Stimulated activated CD8-positive, alpha-beta memory T cell treated with anti-CD3 and anti-CD28 coated beads, Interleukin-15, amount 100 ng/mL, for 24 hours (primary cell): ENCODE data around the gene MAP10.

Experiments used
- DNase-seq: peaks from one replicate; pipeline ENCODE4 v3.0.0-alpha.2; 2020; ENCODE audit warnings: low read depth

MAP10 gene

DNA sequence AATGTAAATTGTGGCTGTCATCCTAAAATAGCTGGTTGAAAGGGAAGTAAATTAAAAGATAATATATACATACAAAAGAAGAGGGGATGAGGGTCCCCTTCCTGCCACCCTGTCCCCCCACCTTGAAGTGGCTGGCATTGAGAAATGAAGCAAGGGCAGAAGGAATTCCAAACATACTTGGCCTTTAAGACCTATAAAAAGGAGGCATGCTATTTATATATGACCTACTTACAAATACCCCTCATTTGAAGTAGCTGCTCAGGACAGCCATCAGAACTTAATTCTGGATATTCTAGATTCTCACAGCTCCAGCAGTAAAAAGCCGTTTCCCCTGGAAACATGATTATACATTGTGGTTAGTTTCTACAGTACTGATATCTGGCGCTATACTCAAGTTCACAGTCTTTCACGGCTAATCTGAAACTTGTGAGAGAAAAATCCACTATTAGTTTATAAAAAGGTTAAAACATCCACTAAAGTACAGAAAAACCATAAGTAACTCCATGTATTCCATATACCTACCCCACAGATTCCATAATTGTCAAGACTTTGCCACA lies 9.6 kb upstream of the MAP10 start:
- no peak for DNase-seq

- no peak for DNase-seq
These were observed 7.2 kb upstream of the MAP10 start for GRCh38 chr1:232797856-232798510.

- no peak for DNase-seq
These were observed 6.3 kb upstream of the MAP10 start for GRCh38 chr1:232798920-232799319.

DNA sequence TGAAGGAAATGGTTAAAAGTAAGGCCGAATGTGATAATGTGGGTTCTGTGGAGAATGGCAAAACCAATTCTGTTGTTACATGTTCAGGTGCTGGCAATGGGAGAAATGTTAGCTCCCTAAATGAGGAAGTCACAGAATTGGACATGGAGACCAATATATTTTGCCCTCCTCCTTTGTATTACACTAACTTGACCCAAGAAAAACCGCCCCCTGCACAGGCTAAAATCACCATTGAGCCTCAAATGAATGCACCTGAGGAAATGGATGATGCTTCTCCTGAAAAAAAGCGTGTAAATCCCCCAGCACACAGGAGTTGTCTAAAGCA lies 932 bp downstream of the MAP10 start:
- DNase-seq, result no peak

DNA sequence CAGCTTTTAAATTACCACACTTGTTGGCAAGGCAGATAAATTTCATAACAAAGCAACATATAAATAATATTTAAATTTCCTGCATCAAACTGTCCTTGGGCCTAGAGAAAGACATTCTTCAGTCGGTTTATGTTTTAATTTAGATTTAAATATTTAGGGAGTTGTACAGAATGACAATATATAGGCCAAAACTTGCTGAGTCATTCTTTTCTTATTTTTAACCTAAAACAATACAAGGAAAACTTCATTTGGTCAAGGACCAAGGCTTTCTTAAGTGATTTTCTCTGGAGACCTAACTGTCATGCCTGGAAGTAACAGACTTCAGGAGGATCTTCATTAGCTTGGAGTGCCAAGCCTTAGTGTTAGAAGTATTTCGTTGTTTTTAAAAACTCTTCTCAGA lies 5.6 kb downstream of the MAP10 start:
- DNase-seq, result no peak

DNA sequence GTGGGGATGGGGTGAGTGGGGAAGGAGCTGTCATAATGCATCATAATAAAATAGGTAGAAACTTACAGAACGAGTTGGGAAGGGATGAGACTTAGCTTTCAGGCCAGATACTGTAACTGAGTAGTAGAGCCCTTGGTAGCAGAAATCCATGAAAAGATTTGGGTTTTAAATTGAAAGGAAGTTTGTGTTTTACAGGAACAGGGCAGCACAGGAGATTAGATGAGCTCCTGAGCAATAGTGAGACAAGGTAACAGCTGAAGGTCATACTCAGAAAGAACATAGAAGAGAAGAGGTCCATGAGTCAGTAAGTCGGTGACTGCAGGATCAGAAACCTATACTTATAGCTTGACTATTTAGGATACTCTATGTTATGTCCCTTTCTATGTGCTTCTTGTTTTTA lies 7.3 kb downstream of the MAP10 start:
- no peak for DNase-seq

GRCh38 chr1:232813097-232813496 lies 7.9 kb downstream of the MAP10 start:
- no peak for DNase-seq

DNA sequence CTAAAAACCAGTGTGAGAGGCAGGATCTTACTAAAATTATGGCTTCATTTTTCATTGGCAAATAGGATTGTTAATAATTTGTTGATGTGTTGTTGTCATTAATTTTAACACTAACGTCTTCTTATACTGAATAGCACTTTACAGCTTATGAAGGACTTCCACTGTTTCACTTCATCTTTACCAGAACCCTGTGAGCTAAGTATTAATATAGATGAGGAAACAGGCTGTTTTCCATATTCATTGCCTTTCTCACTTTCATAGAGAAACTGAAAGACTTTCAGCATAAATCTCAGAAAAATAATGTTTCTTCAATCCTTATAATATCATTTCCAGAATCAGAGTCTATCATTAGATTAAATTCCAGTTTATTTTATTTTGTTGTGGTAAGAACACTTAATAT lies 8.5 kb downstream of the MAP10 start:
- DNase-seq, result no peak

DNA sequence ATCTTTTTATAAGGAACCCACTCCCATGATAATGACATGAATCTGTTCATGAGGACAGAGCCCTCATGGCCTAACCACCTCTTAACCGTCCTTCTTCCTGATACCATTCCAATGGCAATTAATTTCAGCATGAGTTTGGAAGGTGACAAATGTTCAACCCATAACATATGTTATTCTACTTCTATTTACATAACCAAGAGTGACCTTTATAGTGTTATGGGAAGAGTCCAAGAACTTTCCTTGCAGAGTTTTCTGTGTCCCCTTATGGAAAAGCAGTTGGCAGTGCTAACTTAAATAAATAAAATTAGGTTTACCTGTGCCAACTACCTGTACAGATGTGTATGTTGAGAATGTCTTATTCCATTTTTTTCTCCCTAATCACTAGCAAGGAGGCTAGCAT lies 11.1 kb downstream of the MAP10 start:
- DNase-seq, result no peak

GRCh38 chr1:232818040-232818439 lies 12.8 kb downstream of the MAP10 start:
- no peak for DNase-seq

- DNase-seq, result no peak
These were observed 15.2 kb downstream of the MAP10 start for GRCh38 chr1:232820431-232820830.

DNA sequence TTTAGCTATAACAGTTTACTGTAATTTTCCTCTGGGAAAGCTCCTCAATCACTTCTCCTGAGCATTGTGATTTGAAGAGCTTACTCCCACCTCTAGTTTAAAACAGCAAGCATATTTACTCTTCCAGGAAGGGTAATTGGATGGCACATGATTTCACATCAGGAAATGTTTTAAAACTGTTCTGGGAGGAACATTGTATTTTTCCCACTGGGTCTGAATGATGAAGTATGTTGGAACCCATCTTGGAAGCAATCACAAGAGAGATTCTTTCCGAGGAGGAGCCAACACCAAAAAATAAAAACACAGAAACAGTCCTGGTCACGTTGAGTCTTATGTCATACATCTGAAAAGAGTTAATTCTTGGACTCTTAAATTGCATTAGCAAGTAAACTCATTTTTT lies 17.3 kb downstream of the MAP10 start:
- DNase-seq, result no peak

DNA sequence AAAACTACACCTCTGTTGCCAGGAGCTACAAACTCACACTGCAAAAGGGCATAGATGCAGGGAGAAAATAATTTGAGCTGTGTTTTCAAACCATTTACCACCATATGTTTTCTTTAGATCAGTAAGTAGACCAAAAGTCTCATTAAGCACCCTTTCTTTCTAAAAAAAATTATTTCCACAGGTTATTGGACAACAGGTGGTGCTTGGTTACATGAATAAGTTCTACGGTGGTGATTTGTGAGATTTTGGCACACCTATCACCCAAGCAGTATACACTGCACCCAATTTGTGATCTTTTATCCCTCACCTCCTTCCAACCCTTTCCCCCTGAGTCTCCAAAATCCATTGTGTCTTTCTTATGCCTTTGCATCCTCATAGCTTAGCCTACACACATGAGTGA lies 21.1 kb downstream of the MAP10 start:
- no peak for DNase-seq

GRCh38 chr1:232830661-232831060 lies 25.4 kb downstream of the MAP10 start:
- DNase-seq, result no peak

- no peak for DNase-seq
These were observed 26.7 kb downstream of the MAP10 start for GRCh38 chr1:232831895-232832294.

DNA sequence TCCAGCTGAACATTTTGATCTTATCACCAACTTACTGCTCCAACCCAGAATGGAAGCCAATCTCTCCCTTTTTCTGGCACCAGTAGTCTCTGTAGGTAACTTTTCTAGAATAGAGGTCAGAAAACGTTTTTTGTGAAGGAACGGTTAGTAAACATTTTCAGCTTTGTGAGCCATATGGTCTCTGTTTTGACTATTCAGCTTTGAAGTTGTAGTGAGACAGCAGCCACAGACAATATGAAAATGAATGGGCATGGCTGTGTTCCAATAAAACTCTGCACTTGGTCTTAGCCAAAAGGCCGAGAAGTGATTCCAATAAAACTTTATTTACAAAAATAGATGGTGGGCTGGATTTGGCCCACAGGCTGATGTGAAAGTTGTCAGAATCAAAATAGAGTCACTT lies 28.9 kb downstream of the MAP10 start:
- no peak for DNase-seq

DNA sequence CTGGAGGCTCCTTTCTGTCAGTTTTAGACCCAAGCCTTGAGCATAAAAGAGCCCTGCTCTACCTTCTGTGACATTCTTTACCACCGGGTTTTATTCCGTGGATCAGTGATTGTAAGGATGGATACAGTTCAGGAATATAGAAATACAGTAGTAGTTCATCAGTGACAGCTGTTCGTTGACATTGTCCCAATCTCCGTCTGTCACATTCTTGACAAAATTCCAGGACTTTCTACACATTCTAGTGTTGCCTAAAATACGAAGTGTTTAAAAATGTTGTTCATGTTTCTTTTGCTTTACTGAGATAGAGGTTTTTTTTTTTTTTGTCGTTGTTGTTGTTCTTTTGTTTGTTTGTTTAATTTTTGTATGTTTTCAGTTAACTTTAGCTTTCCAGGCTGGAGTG lies 29.9 kb downstream of the MAP10 start:
- no peak for DNase-seq

GRCh38 chr1:232837087-232837486 lies 31.9 kb downstream of the MAP10 start:
- DNase-seq, result no peak

GRCh38 chr1:232841823-232842565 lies 36.8 kb downstream of the MAP10 start:
- DNase-seq, result no peak

- no peak for DNase-seq
These were observed 39.6 kb downstream of the MAP10 start for GRCh38 chr1:232844791-232845190.

- no peak for DNase-seq
These were observed 40.3 kb downstream of the MAP10 start for GRCh38 chr1:232845406-232845955.

- DNase-seq, result no peak
These were observed 46.3 kb downstream of the MAP10 start for GRCh38 chr1:232851532-232851931.

GRCh38 chr1:232853994-232854797 lies 49.0 kb downstream of the MAP10 start:
- no peak for DNase-seq
